HG03342 (cell line): ENCODE data around the gene CKB.

Source experiments
- ATAC-seq: cut with Tn5 transposase; IDR thresholded peaks from one replicate; pipeline ENCODE4 v1.9.1; 2021; ENCODE audit warnings: mild to moderate bottlenecking, moderate library complexity; ENCODE audit not compliant: unreplicated experiment

CKB gene

GRCh38 chr14:103550451-103551337 lies 28.1 kb upstream of the CKB start:
- ATAC-seq, result no peak

- no peak for ATAC-seq
Measured at GRCh38 chr14:103549361-103550311, 27.0 kb upstream of the CKB start.

- ATAC-seq, result no peak
Measured at GRCh38 chr14:103548463-103549351, 26.1 kb upstream of the CKB start.

DNA sequence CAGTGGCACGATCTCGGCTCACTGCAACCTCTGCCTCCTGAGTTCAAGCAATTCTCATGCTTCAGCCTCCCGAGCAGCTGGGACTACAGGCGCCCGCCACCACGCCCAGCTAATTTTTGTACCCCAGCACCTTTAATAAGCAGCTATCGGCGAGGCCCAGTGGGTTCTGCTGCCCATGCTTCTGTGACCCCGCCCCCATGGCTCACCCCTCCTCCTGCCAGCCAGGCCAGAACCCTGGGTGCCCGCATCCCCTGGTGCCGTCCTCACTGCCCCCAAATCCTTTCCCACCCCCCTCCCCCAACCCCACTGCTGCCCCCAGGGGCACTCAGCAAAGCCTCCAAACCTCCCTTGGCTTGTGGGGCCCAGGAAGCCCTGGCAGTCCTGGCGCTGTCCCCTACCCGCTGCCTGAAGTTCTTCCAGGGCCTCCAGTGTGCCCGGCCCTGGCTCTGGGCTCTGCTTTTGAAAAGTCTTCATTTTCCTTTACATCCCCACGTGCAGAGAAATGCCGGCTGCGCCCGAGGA lies 25.4 kb upstream of the CKB start:
- no peak for ATAC-seq

GRCh38 chr14:103547455-103547940 lies 24.9 kb upstream of the CKB start:
- no peak for ATAC-seq

- ATAC-seq, result no peak
Measured at GRCh38 chr14:103546652-103547454, 24.2 kb upstream of the CKB start.

DNA sequence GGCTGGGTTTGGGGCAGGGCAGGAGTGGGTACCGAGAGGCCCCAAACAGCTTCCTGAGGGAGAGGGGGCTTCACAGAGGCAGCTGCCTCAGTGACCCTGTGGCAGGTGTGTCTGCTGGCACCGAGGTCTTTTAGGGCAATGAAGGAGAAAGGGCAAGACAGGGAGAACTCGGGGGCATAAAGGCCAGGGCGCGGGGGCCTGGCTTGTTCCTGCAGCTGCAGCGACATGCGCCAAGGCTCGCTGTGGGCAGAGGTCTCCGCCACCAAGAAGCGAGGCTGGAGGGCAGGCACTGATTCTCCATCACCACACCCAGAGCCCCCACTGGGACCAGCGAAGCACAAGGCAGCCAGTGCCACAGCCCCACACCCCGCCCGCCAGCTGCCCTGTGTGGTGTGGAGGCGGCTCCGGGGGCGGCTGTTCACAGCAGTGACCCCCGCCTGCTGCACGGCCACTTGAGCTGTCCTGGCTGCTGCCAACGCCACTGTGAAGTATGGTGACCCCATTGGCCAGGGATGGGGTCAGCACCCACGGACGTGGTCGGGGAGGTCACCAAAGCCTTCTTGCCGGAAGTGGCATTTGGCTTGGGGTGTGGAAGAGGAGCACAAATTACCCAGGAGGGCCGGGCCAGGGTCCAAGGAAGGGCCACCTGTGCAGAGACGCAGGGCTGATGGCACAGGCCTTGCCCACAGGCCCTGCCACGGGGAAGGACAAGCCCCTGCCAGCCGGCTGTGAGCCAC lies 23.5 kb upstream of the CKB start:
- ATAC-seq, result no peak

DNA sequence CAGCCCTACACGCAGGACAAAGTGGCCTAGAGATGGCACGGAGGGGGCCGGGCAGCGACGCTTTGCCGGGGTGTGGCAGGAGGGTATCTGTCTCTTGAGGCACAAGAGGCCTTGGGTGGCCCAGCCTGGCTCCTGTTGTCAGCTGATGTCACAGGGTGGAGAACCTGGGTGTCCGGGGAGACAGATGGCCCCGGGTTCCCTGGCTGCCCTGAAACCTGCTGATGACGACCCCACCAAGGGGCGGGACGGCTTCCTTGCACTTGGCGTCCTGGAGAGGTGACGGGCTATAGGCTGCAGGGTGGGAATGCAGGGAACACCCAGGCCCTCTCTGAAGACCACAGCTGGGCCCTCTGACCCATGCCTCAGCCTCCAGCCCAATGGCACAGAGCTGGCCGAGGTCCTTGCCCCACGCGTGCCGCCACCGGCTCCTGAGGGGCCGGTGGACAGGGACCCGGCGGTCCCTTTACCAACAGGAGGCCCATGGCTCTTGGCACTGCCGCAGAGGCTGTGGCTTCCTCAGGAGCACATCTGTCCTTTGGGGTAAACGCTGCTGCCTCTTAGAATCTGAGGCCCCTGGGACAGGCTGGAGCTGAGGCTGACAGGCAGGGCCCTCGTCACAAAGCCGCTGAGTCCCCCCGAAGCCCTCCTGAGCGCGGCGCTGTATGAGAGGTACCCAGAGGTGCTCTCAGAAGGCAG lies 22.7 kb upstream of the CKB start:
- ATAC-seq, result no peak

DNA sequence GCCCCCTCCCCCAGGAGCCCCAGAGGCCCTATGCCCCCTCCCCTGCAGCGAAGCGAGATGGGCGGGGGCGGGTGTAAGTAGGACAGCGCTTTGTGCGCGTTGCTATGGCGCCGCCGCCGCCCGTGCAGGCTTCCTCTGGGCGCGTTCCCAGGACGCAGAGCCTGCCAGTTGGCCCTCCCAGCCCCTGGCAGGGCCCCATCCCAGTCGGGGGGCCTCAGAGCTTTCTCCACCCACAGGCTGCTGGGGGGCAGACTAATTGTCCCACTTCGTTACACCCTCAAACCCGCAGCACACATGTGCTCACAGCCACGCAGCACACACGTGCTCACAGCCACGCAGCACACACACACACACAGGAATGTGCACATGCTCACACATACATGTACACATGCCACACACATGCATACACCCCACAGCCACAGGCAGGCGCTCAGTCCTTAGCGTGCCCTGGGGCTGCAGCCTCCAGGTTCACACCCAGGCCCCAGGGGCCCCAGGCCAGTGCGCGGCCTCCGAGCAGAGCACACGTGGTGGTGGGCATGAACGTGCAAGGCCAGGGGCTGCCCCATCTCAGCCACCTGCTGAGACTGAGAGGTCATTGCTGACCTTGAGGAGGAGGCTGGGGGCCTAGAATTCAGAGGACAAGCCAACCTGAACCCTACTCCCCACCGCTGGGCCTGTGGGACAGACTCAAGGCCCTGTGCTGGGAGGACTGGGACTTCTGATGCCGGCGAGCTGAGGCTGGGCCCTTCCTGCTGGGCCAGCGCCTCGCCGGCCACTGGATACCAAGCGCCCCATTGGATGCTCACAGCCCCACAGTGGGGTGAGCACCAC lies 22.0 kb upstream of the CKB start:
- no peak for ATAC-seq

DNA sequence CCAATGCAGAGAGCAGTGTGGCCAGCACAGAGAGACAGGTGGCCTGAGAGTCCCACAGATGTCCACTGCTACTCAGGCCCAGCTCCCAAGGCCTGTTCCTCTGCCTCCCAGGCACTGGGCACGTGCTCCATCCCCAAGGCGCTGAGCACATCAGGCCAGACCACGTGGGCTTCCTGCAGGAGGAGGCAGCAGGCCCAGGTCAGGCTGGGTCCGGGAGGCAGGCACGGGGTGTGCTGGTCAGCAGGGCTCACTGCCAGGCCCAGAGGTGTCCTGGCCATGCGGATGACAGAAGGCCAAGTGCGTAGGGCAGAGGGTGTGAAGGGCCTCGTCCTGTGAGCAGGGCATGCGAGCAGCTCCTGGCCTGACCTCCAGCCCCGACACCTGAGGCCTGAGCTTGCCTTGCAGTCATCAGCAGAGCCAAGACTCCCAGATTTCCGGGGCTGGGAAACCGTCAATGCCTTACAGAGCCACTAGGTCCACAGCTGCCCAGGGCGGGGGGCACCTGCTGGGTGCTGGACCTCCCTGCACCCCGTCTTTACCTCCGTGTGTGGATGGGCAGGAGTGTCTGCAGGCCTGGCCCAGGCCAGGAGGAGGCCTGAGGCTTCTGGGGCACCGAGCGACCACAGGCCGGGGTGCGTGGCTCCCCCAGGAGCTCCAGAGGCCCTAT lies 21.2 kb upstream of the CKB start:
- no peak for ATAC-seq

DNA sequence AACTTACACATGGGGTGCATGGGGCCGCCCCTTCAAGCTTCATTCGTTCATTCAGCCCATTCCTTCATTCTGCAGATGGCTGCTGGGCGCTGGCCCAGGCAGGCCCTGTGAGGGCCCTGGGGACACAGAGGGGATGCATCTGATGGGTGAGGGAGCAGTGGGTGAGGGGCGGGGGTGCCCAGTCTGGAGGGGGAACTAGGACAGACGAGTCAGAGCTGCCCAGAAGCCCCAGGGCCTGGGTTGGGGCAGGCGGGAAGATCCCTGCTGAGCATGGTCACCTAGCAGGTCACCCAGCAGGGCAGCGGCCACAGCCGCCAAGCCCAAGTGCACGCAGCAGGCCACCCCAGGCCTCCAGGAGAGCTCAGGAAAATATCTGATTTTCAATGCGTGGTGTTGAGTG lies 20.5 kb upstream of the CKB start:
- no peak for ATAC-seq

- ATAC-seq, result no peak
Measured at GRCh38 chr14:103542605-103543088, 20.0 kb upstream of the CKB start.

- ATAC-seq, result no peak
Measured at GRCh38 chr14:103541709-103542604, 19.3 kb upstream of the CKB start.

- no peak for ATAC-seq
Measured at GRCh38 chr14:103540821-103541708, 18.4 kb upstream of the CKB start.
